Raji (cell line): ENCODE measurements around the gene TSKS.

ENCODE experiments used
- POLR2A ChIP-seq: IDR thresholded peaks from 2 replicates; pipeline ENCODE4 v1.6.1; 2011; ENCODE audit warnings: low read depth, low read length, control low read depth; ENCODE audit not compliant: insufficient read depth

TSKS gene

DNA sequence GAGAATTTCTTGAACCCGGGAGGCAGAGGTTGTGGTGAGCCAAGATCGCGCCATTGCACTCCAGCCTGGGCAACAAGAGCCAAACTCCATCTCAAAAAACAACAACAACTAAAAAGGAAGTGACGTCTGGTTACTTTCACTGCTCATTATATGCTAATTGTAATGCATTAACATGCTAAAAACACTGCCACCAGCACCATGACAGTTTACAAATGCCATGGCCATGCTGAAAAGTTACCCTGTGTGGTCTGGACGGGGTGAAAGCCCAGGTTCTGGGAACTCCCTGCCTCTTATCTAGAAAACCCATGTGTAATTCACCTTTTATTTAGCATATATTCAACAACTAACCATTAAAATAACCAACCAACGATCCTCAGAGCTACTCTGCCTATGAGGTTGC, 44.1 kb downstream of the TSKS start:
- TF ChIP-seq POLR2A = no peak

- no peak for TF ChIP-seq POLR2A
These were observed 44.6 kb downstream of the TSKS start for GRCh38 chr19:49718511-49718910.

DNA sequence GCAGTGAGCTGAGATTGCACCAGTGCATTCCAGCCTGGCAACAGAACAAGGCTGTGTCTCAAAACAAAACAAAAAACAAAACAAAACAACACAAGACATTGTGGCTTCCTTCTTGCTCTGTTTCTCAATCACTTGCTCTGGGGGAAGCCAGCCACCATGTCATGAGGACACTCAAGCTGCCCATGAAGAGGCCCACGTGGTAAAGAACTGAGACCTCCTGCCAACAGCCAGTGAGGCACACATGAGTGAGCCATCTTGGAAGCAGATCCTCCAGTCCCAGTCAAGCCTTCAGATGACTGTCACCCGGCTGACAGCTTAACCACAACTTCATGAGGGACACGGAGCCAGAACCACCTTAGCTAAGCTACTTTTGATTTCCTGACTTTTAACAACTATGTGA, 47.0 kb downstream of the TSKS start:
- no peak for TF ChIP-seq POLR2A

DNA sequence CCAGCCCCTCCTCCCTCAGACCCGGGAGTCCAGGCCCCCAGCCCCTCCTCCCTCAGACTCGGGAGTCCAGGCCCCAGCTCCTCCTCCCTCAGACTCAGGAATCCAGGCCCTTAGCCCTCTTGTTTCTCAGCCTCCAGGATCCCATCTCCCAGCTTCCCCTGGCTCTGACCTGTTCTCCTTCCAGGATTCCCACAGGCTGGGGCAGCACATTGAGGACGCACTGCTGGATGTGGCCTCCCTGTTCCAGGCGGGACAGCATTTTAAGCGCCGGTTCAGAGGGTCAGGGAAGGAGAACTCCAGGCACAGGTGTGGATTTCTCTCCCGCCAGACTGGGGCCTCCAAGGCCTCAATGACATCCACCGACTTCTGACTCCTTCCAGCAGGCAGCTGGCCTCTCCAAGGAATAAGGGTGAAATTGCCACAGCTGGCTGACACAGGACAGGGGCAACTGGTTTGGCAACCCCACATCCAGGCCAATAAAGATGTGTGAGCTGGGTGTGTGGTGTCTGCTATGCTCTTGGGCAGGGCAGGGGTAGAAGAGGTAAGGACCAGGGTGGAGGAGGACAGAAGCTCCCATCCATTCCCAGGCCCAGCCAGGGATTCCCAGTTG, 49.8 kb downstream of the TSKS start:
- no peak for TF ChIP-seq POLR2A

DNA sequence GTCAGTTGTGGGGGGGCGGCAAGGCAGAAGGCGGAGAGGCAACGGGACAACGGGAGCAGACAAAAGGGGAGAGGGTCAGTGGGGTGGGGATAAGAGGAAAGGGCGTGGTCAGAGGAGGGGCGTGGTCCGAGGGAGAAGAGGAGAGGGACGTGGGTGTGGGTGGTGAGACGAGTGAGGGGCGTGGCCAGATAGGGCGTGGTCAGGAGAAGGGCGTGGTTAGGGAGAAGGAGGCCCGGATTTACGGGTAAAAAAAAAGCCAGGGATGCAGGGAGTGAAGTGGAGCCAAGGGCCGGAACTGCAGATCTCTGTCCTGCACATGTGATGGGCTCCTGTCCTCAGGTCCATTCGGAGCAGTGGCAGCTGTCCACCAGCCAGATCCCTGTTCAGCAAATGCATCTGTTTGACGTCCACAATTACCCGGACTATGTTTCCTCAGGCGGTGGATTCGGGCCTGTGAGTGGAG, 50.7 kb downstream of the TSKS start:
- TF ChIP-seq POLR2A = no peak

GRCh38 chr19:49710372-49710951, 52.6 kb downstream of the TSKS start:
- no peak for TF ChIP-seq POLR2A

DNA sequence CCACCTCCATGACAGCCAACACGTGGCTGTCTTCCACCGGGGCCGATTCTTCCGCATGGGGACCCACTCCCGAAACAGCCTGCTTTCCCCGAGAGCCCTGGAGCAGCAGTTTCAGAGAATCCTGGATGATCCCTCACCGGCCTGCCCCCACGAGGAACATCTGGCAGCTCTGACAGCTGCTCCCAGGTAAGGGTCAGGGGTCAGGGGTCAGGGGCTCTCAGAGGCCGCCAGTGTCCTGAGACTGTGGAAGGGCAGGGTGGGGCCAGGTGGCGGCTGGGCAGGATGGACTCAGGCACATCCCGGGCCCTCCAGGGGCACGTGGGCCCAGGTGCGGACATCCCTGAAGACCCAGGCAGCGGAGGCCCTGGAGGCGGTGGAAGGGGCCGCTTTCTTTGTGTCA, 57.2 kb downstream of the TSKS start:
- no peak for TF ChIP-seq POLR2A

DNA sequence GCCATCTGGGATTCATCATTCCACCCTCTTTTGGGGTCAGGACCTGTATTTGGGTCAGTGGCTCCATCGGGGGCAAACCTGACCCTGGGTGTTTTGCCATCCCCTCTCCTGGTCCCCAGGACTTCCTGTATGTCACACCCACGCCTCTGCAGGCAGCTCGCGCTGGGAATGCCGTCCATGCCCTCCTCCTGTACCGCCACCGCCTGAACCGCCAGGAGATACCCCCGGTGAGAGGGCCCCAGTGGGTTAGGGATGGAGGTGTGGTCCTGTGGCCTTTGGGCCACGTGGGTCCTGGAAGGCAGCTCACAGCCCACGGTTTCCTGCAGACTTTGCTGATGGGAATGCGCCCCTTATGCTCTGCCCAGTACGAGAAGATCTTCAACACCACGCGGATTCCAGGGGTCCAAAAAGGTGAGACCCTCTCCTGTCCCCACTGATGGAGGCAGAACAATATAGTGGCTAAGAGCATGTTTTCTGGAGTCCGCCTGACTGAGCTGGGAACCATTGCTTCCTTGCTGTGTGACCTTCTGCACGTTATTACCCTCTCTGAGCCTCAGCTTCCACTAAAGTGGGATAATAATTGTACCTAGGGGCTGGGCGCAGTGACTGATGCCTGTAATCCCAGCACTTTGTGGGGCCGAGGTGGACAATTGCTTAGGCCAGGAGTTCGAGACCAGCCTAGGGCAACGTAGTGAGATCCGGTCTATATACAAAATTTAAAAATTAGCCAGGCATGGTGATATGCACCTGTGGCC, 58.0 kb downstream of the TSKS start:
- TF ChIP-seq POLR2A = no peak

DNA sequence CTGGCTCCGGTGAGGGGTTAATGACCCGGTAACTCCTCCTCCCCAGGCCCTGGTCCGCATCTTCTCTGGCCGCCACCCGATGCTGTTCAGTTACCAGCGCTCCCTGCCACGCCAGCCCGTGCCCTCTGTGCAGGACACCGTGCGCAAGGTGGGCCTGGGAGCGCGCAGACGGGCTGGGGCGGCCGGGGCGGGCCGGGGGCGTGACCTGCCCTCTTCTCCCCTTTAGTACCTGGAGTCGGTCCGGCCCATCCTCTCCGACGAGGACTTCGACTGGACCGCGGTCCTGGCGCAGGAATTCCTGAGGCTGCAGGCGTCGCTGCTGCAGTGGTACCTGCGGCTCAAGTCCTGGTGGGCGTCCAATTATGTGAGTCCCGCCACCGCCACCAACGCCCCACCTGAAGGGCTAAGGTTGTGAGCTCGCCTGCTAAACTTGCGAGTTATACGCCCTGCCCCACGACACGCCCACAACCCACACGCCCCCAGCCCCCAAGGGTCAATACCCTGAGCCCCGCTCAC, 61.8 kb downstream of the TSKS start:
- no peak for TF ChIP-seq POLR2A

DNA sequence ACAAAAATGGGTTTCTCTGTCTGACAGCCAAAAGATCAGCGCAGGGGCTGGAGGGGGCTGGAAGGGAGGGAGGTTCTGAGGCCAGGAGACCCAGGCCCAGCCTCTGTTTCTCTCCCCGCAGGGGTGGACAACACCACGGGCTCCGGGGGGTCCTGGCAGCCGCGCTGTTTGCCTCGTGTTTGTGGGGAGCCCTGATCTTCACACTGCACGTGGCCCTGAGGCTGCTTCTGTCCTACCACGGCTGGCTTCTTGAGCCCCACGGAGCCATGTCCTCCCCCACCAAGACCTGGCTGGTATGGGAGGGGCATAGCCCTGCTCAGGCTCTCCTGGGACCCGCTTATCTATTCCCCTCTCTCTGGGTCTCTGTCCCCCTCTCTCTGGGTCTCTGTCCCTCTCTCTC, 62.5 kb downstream of the TSKS start:
- no peak for TF ChIP-seq POLR2A

- TF ChIP-seq POLR2A = no peak
These were observed 63.7 kb downstream of the TSKS start for GRCh38 chr19:49699364-49699763.

GRCh38 chr19:49696865-49697264, 66.2 kb downstream of the TSKS start:
- TF ChIP-seq POLR2A = no peak

DNA sequence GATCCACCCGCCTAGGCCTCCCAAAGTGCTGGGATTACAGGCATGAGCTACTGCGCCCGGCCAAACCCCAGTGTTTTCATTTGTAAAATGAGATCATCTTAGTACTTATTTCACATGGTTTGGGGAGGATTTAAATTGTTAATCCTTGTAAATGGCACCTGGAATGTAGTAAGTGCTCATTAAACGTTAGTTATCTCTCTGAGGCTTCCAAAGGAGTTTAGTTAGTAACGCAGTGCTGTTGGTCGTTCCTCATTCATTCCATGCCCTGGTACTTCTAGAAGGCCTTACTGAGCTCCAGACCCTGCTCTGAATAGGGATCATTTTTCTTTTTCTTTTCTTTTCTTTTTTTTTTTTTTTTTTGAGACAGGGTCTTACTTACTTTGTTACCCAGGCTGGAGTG, 67.0 kb downstream of the TSKS start:
- no peak for TF ChIP-seq POLR2A

DNA sequence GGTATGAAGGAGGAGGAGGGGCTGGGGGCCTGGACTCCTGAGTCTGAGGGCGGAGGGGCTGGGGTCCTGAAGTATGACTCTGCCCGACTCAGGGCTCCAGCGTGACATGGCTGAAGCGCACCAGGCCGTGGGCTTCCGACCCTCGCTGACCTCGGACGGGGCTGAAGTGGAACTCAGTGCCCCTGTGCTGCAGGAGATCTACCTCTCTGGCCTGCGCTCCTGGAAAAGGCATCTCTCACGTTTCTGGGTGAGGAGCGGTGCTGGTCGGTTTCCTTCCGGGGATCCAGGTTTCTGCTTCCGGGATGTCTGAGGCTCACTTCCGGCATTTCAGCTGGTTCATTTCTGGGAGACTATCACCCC, 71.0 kb downstream of the TSKS start:
- no peak for TF ChIP-seq POLR2A

- no peak for TF ChIP-seq POLR2A
These were observed 71.6 kb downstream of the TSKS start for GRCh38 chr19:49691243-49692146.
